ENCODE data around the gene KLHL30. TPM values are rescaled to one million over a fixed set of nuclear protein-coding genes. Genes with fewer than 3 reads are reported as not detected.

KLHL30 gene
- total RNA-seq, 1 experiment from 2014 or later = 4.1 TPM

GRCh38 chr2:238130696-238131628, 7.5 kb upstream of the KLHL30 start:
- Histone ChIP-seq H3K36me3 (no peaks in the 10 kb centered on the region), H3K4me3 (no peak overlapping the region), H3K4me1 (peaks cover 22% of the 10 kb centered on the region), H3K27ac (no peak overlapping the region), H3K9me3 (replicated peaks) (0 out of 2 replicates have a peak, but pooled peaks cover 4% of the 10 kb centered on the region), H3K27me3 (no peaks in the 10 kb centered on the region; the same call in 1 of the 2 replicates)
- no peak for DNase-seq

- Histone ChIP-seq H3K27me3 (no peaks in the 10 kb centered on the region; the same call in 1 of the 2 replicates), H3K36me3 (no peaks in the 10 kb centered on the region), H3K4me1 (peaks cover 27% of the 10 kb centered on the region), H3K4me3 (no peak overlapping the region), H3K9me3 (replicated peaks) (no peaks in the 10 kb centered on the region), H3K27ac (no peak overlapping the region)
- no peak for DNase-seq
Observed at GRCh38 chr2:238131761-238132462, 6.6 kb upstream of the KLHL30 start.

- Histone ChIP-seq H3K36me3 (no peaks in the 10 kb centered on the region), H3K27me3 (no peaks in the 10 kb centered on the region; the same call in 1 of the 2 replicates), H3K4me3 (no peak overlapping the region), H3K4me1 (peaks cover 31% of the 10 kb centered on the region), H3K27ac (no peak overlapping the region), H3K9me3 (replicated peaks) (no peaks in the 10 kb centered on the region)
- no peak for DNase-seq
Observed at GRCh38 chr2:238132463-238133450, 5.7 kb upstream of the KLHL30 start.

- Histone ChIP-seq H3K27me3 (no peaks in the 10 kb centered on the region; the same call in 1 of the 2 replicates), H3K9me3 (replicated peaks) (no peaks in the 10 kb centered on the region), H3K4me1 (peaks cover 41% of the 10 kb centered on the region), H3K4me3 (no peak overlapping the region), H3K36me3 (no peaks in the 10 kb centered on the region), H3K27ac (no peak overlapping the region)
- DNase-seq = no peak
Observed at GRCh38 chr2:238133499-238134392, 4.7 kb upstream of the KLHL30 start.

GRCh38 chr2:238134393-238134785, 4.1 kb upstream of the KLHL30 start:
- H3K27me3 ChIP-seq = no peaks in the 10 kb centered on the region; the same call in 1 of the 2 replicates
- peaks cover 47% of the 10 kb centered on the region for H3K4me1 ChIP-seq
- H3K36me3 ChIP-seq = no peaks in the 10 kb centered on the region
- no peaks in the 10 kb centered on the region for H3K9me3 ChIP-seq (replicated peaks)
- peak; percentile 55 to 56 for DNase-seq
- H3K4me3 ChIP-seq = no peak overlapping the region
- H3K27ac ChIP-seq = no peak overlapping the region

- Histone ChIP-seq H3K4me3 (no peak overlapping the region), H3K9me3 (replicated peaks) (no peaks in the 10 kb centered on the region), H3K36me3 (no peaks in the 10 kb centered on the region), H3K4me1 (peaks cover 54% of the 10 kb centered on the region), H3K27ac (no peak overlapping the region), H3K27me3 (no peaks in the 10 kb centered on the region; the same call in 1 of the 2 replicates)
- no peak for DNase-seq
Observed at GRCh38 chr2:238135601-238136150, 2.8 kb upstream of the KLHL30 start.

- DNase-seq = no peak
- H3K36me3 ChIP-seq = no peaks in the 10 kb centered on the region
- H3K4me1 ChIP-seq = peaks cover 63% of the 10 kb centered on the region
- H3K9me3 ChIP-seq (replicated peaks) = no peaks in the 10 kb centered on the region
- no peak overlapping the region for H3K27ac ChIP-seq
- no peak overlapping the region for H3K4me3 ChIP-seq
- no peaks in the 10 kb centered on the region; the same call in 1 of the 2 replicates for H3K27me3 ChIP-seq
Observed at GRCh38 chr2:238136820-238137537, 1.5 kb upstream of the KLHL30 start.

GRCh38 chr2:238137885-238138284, 583 bp upstream of the KLHL30 start:
- H3K4me3 ChIP-seq = no peak overlapping the region
- no peaks in the 10 kb centered on the region for H3K9me3 ChIP-seq (replicated peaks)
- DNase-seq = no peak
- no peaks in the 10 kb centered on the region for H3K36me3 ChIP-seq
- H3K4me1 ChIP-seq = peaks cover 70% of the 10 kb centered on the region
- H3K27ac ChIP-seq = no peak overlapping the region
- H3K27me3 ChIP-seq = no peaks in the 10 kb centered on the region; the same call in 1 of the 2 replicates

- Histone ChIP-seq H3K27me3 (no peaks in the 10 kb centered on the region), H3K27ac (peak overlapping the region; percentile 47), H3K36me3 (no peaks in the 10 kb centered on the region), H3K4me1 (peaks cover 67% of the 10 kb centered on the region), H3K4me3 (peak overlapping the region; percentile 56), H3K9me3 (replicated peaks) (no peaks in the 10 kb centered on the region)
- DNase-seq = peak; percentile 43 to 53
Observed at GRCh38 chr2:238139196-238140039, 950 bp downstream of the KLHL30 start.

GRCh38 chr2:238140040-238140439, 1.6 kb downstream of the KLHL30 start:
- Histone ChIP-seq H3K27me3 (no peaks in the 10 kb centered on the region), H3K4me1 (peaks cover 63% of the 10 kb centered on the region), H3K4me3 (no peak overlapping the region), H3K27ac (no peak overlapping the region), H3K36me3 (no peaks in the 10 kb centered on the region), H3K9me3 (replicated peaks) (no peaks in the 10 kb centered on the region)
- no peak for DNase-seq

- Histone ChIP-seq H3K36me3 (no peaks in the 10 kb centered on the region), H3K27me3 (no peaks in the 10 kb centered on the region), H3K27ac (no peak overlapping the region), H3K4me1 (peaks cover 63% of the 10 kb centered on the region), H3K4me3 (no peak overlapping the region), H3K9me3 (replicated peaks) (no peaks in the 10 kb centered on the region)
- no peak for DNase-seq
Observed at GRCh38 chr2:238140721-238141540, 2.5 kb downstream of the KLHL30 start.

Data from SJCRH30 (cell line).